T-helper 2 cell treated with Interferon-gamma antibody and Interleukin-4, amounts not matched to agents 5 μg/mL and 100 μg/mL, for 36 hours (primary cell): ENCODE measurements around the gene DCAKD.

Source experiments
- DNase-seq: peaks from one replicate; pipeline ENCODE4 v3.0.0; 2021; ENCODE audit warnings: low spot score
- H3K27ac Mint-ChIP-seq: one replicate; pipeline ENCODE4 v1.8.0; 2021; ENCODE audit warnings: mild to moderate bottlenecking, mixed read lengths
- H3K27me3 Mint-ChIP-seq: one replicate; pipeline ENCODE4 v1.8.0; 2021; ENCODE audit warnings: low read depth, mixed read lengths
- H3K36me3 Mint-ChIP-seq: one replicate; pipeline ENCODE4 v1.8.0; 2021; ENCODE audit warnings: low read depth, mixed read lengths
- H3K4me1 Mint-ChIP-seq: one replicate; pipeline ENCODE4 v1.8.0; 2021; ENCODE audit warnings: low read depth, mixed read lengths
- H3K4me3 Mint-ChIP-seq: one replicate; pipeline ENCODE4 v1.8.0; 2022; ENCODE audit warnings: mild to moderate bottlenecking, moderate library complexity, mixed read lengths
- H3K9me3 Mint-ChIP-seq: one replicate; pipeline ENCODE4 v1.8.0; 2021; ENCODE audit warnings: mixed read lengths

DCAKD gene

DNA sequence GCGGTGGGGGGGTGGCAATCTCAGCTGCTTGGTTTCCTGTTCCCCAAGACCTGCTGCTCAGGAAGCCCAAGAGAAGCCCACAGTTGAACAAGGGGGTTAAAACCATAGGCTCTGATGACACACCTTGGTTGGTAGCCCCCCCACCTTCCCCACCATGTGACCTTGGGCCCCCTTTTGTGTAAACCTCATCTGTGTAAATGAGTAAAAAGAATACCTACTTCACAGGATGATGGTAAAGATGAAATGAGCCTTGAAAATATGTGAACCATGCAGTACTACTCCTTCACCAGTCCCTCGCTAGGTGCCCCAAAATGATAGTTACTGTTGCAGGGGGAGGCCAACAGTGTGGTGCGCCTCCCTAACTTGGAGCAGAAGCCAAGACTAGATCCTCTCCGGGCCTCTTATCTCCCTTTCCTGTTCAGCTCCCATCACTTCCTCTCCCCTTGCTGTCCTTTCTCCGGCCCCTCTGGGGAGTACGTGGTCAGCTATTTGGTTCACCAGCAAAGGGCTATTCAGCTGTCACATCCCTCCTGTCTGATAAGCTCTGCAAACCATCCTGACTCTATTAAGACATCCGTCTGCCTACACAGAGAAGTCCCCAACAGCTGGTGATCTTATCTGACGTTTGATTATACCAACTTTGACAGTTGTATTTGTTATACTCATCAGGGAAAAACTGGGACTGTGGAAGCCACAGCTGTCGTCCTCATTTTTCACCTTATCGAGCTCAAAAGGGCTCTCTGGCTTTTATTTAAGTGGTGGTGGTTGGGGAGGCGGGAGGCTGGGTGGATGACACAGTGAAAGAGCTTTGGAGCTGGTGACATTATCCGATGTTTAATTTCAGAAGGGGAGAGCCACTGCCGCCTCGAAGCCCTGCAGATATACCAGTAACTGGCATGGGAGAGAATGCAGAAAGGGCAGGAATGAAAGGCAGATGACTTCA is 19.9 kb downstream of the DCAKD start:
- peaks cover 26% of the 10 kb centered on the region for H3K36me3 Mint-ChIP-seq
- no peaks in the 10 kb centered on the region for H3K27me3 Mint-ChIP-seq

DNA sequence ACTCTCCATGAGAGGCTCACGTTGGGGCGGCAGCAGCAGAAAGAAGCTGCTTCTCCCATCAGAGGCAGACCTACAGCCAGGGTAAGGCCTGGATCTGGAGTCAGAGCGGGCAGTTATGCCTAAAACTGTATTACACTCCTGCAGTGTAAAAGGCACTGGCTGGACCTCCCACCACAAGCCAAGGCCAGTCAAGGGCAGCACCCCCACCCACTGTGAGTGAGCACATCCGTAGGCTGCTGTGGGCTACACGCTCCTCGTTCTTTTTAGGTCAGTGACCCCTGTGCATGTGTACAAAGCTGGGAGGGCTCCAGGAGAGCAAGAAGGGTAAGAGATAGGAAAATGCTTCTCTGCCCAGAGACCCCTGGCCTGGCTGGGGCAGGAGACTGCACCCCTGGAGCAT is 20.7 kb downstream of the DCAKD start:
- H3K27me3 Mint-ChIP-seq = no peaks in the 10 kb centered on the region
- H3K4me1 Mint-ChIP-seq = no peaks in the 10 kb centered on the region
- DNase-seq = no peak
- peaks cover 26% of the 10 kb centered on the region for H3K36me3 Mint-ChIP-seq
- H3K9me3 Mint-ChIP-seq = no peaks in the 10 kb centered on the region
- no peak overlapping the region for H3K4me3 Mint-ChIP-seq
- H3K27ac Mint-ChIP-seq = no peak overlapping the region

More for the DNA sequence above, 19.9 kb downstream of the DCAKD start:
- H3K4me3 Mint-ChIP-seq = no peak overlapping the region
- no peak overlapping the region for H3K27ac Mint-ChIP-seq
- DNase-seq = no peak
- no peaks in the 10 kb centered on the region for H3K9me3 Mint-ChIP-seq
- no peaks in the 10 kb centered on the region for H3K4me1 Mint-ChIP-seq

- no peaks in the 10 kb centered on the region for H3K4me1 Mint-ChIP-seq
- H3K36me3 Mint-ChIP-seq = peaks cover 26% of the 10 kb centered on the region
Observed at GRCh38 chr17:45029758-45030423, 21.5 kb downstream of the DCAKD start.

DNA sequence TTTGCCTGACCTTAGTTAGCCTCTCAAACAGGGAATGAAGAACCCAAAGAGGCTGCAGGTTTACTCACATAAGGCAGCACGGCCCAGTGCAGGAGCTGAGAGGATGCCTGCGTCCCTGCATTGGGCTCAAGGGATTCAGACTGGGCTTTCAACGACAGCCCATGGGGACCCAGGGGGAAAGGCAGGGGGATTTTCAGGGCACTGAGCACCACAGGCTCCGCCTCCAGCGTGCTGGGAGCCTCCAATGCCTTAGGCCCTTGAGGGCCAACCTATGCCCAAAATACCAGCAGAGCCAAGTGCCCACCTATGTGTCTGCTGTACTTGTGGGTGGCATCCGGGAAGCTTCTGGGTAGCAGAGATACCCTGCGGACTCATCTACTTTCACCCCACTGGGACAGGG is 22.3 kb downstream of the DCAKD start:
- no peak for DNase-seq
- no peak overlapping the region for H3K27ac Mint-ChIP-seq
- H3K4me1 Mint-ChIP-seq = no peaks in the 10 kb centered on the region
- H3K36me3 Mint-ChIP-seq = peaks cover 21% of the 10 kb centered on the region
- H3K9me3 Mint-ChIP-seq = no peaks in the 10 kb centered on the region
- no peak overlapping the region for H3K4me3 Mint-ChIP-seq
- no peaks in the 10 kb centered on the region for H3K27me3 Mint-ChIP-seq

More at GRCh38 chr17:45029758-45030423, 21.5 kb downstream of the DCAKD start:
- no peak overlapping the region for H3K4me3 Mint-ChIP-seq
- DNase-seq = no peak
- H3K9me3 Mint-ChIP-seq = no peaks in the 10 kb centered on the region
- H3K27me3 Mint-ChIP-seq = no peaks in the 10 kb centered on the region
- H3K27ac Mint-ChIP-seq = no peak overlapping the region

DNA sequence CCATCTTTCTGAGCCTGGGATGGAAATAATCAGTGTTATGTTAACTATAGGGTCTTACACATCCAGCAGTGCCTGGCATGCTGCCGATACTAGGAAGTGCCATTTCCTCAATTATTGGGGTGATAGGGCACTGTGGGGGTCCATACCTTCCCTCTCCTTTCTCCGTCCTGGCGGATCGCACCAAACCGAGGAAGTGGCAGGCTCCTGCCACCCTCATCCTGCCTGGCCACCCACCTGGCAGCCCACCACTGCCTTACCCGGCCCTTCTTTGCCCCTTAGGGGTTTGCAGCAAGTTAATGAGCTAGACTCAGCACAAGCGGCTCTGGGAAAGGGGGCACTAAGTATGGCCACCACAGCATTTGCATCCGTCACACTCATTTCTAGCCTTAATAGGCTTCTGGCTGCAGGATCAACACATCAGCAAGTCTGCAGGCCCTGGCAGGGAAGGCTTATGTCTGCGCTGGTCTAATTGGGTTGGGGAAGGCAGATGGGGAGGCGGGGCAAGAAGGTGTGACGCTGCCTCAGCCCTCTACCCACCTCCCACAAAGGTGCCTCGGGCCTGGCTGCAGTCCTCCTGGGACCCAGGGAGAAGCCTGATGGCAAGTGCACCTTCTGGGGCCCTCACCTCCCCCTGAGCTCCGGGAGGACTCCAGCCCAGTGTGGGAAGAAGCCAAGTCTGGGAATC is 28.6 kb downstream of the DCAKD start:
- Mint-ChIP-seq H3K9me3 (no peaks in the 10 kb centered on the region), H3K27me3 (peaks cover 34% of the 10 kb centered on the region), H3K36me3 (peaks cover 7% of the 10 kb centered on the region), H3K4me1 (peaks cover 15% of the 10 kb centered on the region), H3K27ac (no peak overlapping the region), H3K4me3 (no peak overlapping the region)
- no peak for DNase-seq

- Mint-ChIP-seq H3K36me3 (peaks cover 7% of the 10 kb centered on the region), H3K4me3 (no peak overlapping the region), H3K27ac (no peak overlapping the region), H3K9me3 (no peaks in the 10 kb centered on the region), H3K27me3 (peaks cover 34% of the 10 kb centered on the region), H3K4me1 (peaks cover 15% of the 10 kb centered on the region)
- no peak for DNase-seq
Observed at GRCh38 chr17:45022288-45022648, 29.2 kb downstream of the DCAKD start.

DNA sequence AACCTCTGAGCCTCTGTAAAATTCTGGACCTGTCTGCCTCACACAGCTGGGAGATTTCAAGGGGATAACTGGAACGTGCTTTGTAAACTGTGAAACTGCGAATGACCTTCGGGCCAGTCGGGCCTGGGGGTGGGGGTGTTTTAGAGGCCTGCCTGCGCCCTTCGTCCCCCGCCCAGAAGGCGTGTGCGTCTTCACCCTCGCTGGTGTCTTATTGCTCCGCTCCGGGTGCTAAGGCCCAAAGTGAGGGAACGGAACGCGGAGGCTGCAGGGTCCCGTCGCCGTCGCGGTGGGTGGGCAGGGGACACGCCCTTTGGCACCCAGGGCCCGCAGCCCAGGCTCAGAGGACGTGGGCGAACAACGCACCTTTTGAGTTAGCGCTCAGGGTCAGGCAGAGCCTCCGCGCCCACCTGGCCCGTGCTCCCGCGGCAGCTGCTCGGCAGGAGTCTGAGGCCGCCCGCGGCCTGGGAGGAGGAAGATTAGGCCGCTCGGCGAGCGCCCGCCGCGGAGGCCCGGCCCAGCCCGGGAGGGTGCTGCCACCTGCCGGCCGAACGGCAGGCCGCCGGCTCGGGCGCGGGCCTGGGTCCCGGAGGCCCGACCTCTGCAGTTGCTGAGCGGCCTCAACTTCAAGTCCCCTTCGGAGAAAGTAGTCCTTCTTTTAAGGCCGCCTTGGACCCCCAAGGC is 29.7 kb downstream of the DCAKD start:
- Mint-ChIP-seq H3K27me3 (peaks cover 34% of the 10 kb centered on the region), H3K27ac (no peak overlapping the region), H3K9me3 (no peaks in the 10 kb centered on the region)

GRCh38 chr17:45020354-45021138 is 30.9 kb downstream of the DCAKD start:
- peaks cover 15% of the 10 kb centered on the region for H3K4me1 Mint-ChIP-seq
- no peak for DNase-seq
- H3K27ac Mint-ChIP-seq = no peak overlapping the region
- no peaks in the 10 kb centered on the region for H3K9me3 Mint-ChIP-seq
- H3K27me3 Mint-ChIP-seq = peaks cover 36% of the 10 kb centered on the region
- peaks cover 7% of the 10 kb centered on the region for H3K36me3 Mint-ChIP-seq
- peak overlapping the region; percentile 53 for H3K4me3 Mint-ChIP-seq

More for the DNA sequence above, 29.7 kb downstream of the DCAKD start:
- H3K36me3 Mint-ChIP-seq = peaks cover 7% of the 10 kb centered on the region
- peak; percentile 65 for DNase-seq
- H3K4me3 Mint-ChIP-seq = peak overlapping the region; percentile 44
- H3K4me1 Mint-ChIP-seq = peaks cover 15% of the 10 kb centered on the region

DNA sequence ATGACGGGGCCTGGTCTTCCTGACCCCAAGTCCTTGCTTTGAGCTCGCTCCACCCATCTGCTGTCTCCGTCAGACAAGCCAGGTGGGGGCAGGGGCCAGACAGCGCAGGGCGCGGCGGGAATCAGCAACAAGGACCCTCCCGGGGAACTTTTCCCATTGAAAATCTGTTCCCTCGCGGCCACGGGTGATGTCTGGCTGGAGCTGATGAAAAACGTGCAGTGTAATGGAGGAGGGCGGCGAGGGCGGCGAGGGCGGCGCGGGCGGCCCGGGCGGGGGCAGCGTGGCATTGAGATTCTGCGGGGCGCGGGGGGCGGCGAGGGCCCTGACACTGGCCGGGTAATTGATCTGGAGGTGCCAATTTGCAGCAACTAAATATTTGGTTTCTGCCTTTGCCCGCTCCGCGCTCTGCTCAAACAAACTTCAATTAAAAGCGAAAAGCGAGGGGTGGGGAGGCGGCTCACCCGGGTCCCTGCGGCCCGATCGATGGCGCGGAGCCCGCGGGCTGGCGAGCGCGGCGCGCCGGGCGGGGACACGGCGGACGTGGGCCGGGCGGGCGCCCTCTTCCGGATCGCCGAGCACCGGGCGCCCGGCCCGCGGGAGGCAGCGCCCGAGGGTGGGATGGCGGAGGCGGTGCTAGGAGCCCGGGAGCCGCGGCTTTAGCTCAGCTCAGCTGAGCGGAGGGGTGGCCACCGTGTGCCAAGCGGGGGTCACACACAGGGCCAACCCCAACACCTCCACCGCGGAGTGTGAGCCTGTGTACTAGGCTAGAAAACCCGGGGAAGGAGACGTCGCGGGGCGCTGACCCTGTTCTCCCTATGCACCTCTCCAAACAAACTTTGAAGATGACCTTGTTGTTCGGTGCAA is 32.4 kb downstream of the DCAKD start:
- H3K4me1 Mint-ChIP-seq = peaks cover 15% of the 10 kb centered on the region
- peaks cover 36% of the 10 kb centered on the region for H3K27me3 Mint-ChIP-seq
- peak; percentile 39 for DNase-seq
- peaks cover 6% of the 10 kb centered on the region for H3K36me3 Mint-ChIP-seq
- H3K9me3 Mint-ChIP-seq = no peaks in the 10 kb centered on the region
- H3K4me3 Mint-ChIP-seq = peak overlapping the region; percentile 92
- H3K27ac Mint-ChIP-seq = peak overlapping the region; percentile 49

DNA sequence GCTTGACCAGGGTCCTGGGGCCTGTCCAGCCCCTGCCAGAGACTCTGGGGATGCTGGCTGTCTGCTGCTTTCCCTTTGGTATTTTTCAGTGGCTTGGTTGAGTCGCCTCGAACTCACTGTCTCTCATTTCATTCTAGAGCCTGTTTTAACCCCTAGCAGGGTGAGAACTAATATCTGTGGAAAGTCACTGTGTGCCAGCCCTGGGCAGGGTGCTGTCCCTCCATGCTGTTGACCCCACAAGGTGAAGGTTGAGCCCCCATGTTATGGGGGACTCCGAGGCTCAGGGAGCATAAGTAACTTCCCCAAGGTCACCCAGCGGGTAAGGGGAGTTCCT is 33.0 kb downstream of the DCAKD start:
- DNase-seq = no peak
- H3K4me3 Mint-ChIP-seq = peak overlapping the region; percentile 92
- peaks cover 4% of the 10 kb centered on the region for H3K36me3 Mint-ChIP-seq
- no peaks in the 10 kb centered on the region for H3K9me3 Mint-ChIP-seq
- H3K27me3 Mint-ChIP-seq = peaks cover 36% of the 10 kb centered on the region
- H3K27ac Mint-ChIP-seq = no peak overlapping the region
- H3K4me1 Mint-ChIP-seq = peaks cover 15% of the 10 kb centered on the region

GRCh38 chr17:45016823-45017222 is 34.6 kb downstream of the DCAKD start:
- Mint-ChIP-seq H3K4me3 (no peak overlapping the region), H3K27me3 (peaks cover 36% of the 10 kb centered on the region), H3K27ac (no peak overlapping the region), H3K9me3 (no peaks in the 10 kb centered on the region), H3K36me3 (peaks cover 4% of the 10 kb centered on the region), H3K4me1 (peaks cover 15% of the 10 kb centered on the region)
- DNase-seq = no peak

GRCh38 chr17:45016237-45016636 is 35.2 kb downstream of the DCAKD start:
- Mint-ChIP-seq H3K27ac (no peak overlapping the region), H3K27me3 (peaks cover 32% of the 10 kb centered on the region)

More at GRCh38 chr17:45016237-45016636, 35.2 kb downstream of the DCAKD start:
- Mint-ChIP-seq H3K9me3 (no peaks in the 10 kb centered on the region), H3K36me3 (peaks cover 1% of the 10 kb centered on the region), H3K4me3 (no peak overlapping the region), H3K4me1 (peaks cover 13% of the 10 kb centered on the region)
- DNase-seq = no peak
